ENCODE data around the gene RNF224.

RNF224 gene

DNA sequence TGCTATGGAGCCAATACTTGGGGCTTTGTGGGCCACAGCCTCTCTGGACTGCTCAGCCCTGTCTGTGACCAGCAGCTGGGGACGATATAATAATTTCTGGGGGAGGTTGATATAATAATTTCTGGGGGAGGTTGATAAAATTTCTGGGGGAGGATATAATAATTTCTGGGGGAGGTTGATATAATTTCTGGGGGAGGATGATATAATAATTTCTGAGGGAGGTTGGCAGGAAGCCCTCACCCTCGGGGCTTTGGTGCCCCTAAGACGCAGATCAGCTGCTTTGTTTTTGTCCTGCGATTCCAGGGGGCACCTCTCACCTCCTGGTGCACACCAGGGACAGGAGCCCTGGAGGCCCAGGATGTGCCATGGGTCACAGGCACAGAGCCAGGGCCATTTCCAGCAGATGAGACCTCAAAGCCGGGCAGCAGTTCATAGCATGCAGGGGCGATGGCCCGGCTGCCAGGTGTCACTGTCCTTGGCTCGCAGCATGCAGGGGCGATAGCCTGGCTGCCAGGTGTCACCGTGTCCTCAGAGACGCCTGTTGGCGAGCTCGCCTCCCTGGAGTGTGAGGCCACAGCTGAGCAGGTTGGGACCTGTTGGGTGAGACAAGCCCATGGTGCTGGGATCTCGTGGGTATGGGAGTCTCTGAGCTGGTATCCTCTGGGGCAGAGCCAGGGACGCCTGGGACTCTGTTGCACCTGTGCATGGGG lies 46.5 kb downstream of the RNF224 start:
- no peak for DNase-seq (ENCODE audit: low spot score)

DNA sequence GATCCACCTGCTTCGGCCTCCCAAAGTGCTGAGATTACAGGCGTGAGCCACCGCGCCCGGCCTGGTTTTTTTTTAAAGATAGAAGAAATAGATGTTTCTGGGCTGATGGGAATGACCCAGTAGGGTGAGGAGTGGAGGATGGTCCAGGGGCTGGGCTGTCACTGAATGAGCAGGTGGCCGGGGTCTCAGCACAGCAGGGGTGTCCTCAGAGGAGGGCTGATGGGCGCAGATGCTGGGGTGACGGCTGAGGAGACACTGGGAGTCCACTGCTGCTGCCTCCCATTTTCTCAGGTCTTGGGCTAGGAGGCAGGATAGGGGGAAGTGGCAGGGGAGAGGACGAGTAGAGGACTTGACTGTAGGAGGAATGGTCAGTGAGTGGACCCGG lies 47.9 kb downstream of the RNF224 start:
- no peak for DNase-seq (ENCODE audit: low spot score)

GRCh38 chr9:137275588-137276472 lies 48.5 kb downstream of the RNF224 start:
- DNase-seq (ENCODE audit: low spot score): no peak

- DNase-seq (ENCODE audit: low spot score): no peak
Measured at GRCh38 chr9:137276473-137277328, 49.4 kb downstream of the RNF224 start.

DNA sequence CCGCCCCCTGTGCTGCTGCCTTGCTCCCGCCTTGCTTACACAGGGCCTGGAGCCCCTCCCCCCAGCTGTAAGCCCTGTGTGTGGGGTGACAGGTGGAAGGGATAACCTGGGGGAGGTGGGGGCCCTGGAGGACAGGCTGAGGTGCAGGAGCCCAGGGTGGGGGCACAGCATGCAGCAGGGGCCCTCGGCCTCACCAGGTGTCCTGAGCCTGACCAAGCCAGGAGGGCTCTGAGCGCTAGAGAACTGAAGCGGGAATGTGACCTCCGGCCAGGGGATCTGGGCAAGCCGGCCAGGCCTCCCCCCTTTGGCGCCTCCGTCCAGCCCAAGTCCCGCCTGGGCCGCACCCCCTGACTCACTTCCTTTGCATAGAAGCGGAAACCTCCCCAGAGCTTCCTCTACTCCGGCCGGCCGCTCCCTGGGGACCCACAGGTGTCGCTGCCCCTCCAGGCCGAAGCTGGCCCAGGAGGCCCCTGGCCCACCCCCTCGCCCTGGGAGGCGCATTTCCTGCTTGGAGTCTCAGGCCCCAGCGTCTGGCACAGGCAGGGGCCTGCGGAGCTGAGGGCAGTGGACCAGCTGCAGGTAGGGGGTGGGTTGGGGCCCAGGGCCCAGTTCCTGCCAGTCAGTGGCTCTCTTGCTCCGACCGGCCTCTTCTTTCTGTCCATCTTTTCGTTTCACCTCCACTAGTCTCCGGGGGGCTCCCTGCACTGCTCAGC lies 50.2 kb downstream of the RNF224 start, which contains the start of gene TOR4A:
TOR4A (plus strand) TSS at position 398 of the 713 bp plus-strand sequence. CDS start 964 bp downstream, outside the sequence.
- no peak for DNase-seq (ENCODE audit: low spot score)

DNA sequence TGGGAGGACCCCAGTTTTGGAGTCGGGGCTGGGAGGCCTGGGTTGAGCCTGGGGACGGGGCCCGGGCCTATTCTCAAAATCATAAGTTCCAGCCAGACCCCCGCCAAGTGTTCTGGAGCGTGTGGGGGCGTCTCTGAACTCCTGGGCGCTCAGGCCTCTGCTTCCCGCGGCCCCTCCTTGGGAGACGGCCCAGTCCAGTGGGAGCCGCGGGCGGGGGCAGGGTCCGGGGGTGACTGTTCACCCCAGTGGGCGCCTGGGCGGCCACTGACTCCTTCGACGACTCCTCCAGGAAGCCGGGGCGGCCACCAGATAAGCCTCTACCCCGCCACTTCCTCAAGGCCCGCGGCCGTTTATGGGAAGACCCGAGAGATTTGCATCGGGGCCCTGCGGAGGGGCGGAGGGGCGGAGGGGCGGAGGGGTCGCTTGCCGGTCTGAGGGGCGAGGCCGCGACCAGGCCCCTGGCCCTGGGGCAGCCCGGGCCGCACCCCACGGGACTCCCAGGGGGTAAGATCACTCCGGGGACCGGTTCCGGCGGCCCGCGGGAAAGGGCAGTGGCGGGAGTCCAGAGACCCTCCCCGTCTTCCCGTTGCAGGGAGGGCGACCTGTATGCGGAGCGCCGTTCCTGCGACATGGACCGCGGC lies 50.9 kb downstream of the RNF224 start:
- DNase-seq (ENCODE audit: low spot score): no peak

Data from HuH-7 (cell line).